HepG2 (cell line): ENCODE measurements around the gene ATP6V1G2. TPM values are rescaled to one million over a fixed set of nuclear protein-coding genes. Genes with fewer than 3 reads are reported as not detected.

Experiments
- ISL2 ChIP-seq: sonication (generic); formaldehyde crosslinking; IDR thresholded peaks from 2 replicates; pipeline ENCODE4 v1.5.0; 2020; ENCODE audit warnings: missing genetic modification reagents
- MEIS2 ChIP-seq: sonication (generic); formaldehyde crosslinking; IDR thresholded peaks from 2 replicates; pipeline ENCODE4 v1.9.0; 2021; ENCODE audit warnings: mild to moderate bottlenecking, missing genetic modification reagents
- NR2F6 ChIP-seq, 2 experiments: IDR thresholded peaks; 2 replicates each; pipeline ENCODE4 v1.6.1; 2016; ENCODE audit warnings: antibody characterized with exemption in 1 of 2, mild to moderate bottlenecking in 1 of 2
- PCBP1 ChIP-seq: fragments of 200-400 bp; formaldehyde crosslinking; IDR thresholded peaks from 2 replicates; pipeline ENCODE4 v1.6.1; 2017; ENCODE audit warnings: mild to moderate bottlenecking, low read depth, low read length, borderline replicate concordance
- POLR2G ChIP-seq: fragments of 200-400 bp; formaldehyde crosslinking; IDR thresholded peaks from 2 replicates; pipeline ENCODE4 v1.6.1; 2018; ENCODE audit warnings: mild to moderate bottlenecking, low read depth, low read length, moderate library complexity
- RELA ChIP-seq: sonication (generic); formaldehyde crosslinking; IDR thresholded peaks from 2 replicates; pipeline ENCODE4 v1.4.0; 2020; ENCODE audit warnings: missing genetic modification reagents
- RFX5 ChIP-seq: IDR thresholded peaks from 2 replicates; pipeline ENCODE4 v1.6.1; 2011; ENCODE audit warnings: low read depth, low read length, improper control_type of control experiment
- RXRA ChIP-seq: sonication (generic); formaldehyde crosslinking; IDR thresholded peaks from 2 replicates; pipeline ENCODE4 v1.5.1; 2020; ENCODE audit warnings: missing genetic modification reagents
- SIX1 ChIP-seq: sonication (generic); formaldehyde crosslinking; IDR thresholded peaks from 2 replicates; pipeline ENCODE4 v1.4.0; 2020; ENCODE audit warnings: missing genetic modification reagents, borderline replicate concordance
- SMAD9 ChIP-seq: sonication (generic); formaldehyde crosslinking; IDR thresholded peaks from 2 replicates; pipeline ENCODE4 v1.5.1; 2020; ENCODE audit warnings: mild to moderate bottlenecking, missing genetic modification reagents
- TBL1XR1 ChIP-seq: fragments of 150-350 bp; IDR thresholded peaks from 2 replicates; pipeline ENCODE4 v1.6.1; 2014; ENCODE audit warnings: borderline replicate concordance, low read length; ENCODE audit not compliant: partially characterized antibody
- U2AF2 ChIP-seq: fragments of 200-400 bp; formaldehyde crosslinking; IDR thresholded peaks from 2 replicates; pipeline ENCODE4 v1.6.1; 2017; ENCODE audit warnings: low read depth, mild to moderate bottlenecking, low read length
- ZBTB21 ChIP-seq: sonication (generic); formaldehyde crosslinking; IDR thresholded peaks from 2 replicates; pipeline ENCODE4 v1.4.0; 2020; ENCODE audit warnings: missing genetic modification reagents
- ZNF12 ChIP-seq: sonication (generic); formaldehyde crosslinking; IDR thresholded peaks from 2 replicates; pipeline ENCODE4 v1.5.0; 2020; ENCODE audit warnings: missing genetic modification reagents
- ZNF205 ChIP-seq: IDR thresholded peaks from 2 replicates; pipeline ENCODE4 v1.6.1; 2018; ENCODE audit warnings: missing biosample characterization, missing genetic modification reagents
- ZNF44 ChIP-seq: sonication (generic); formaldehyde crosslinking; IDR thresholded peaks from 2 replicates; pipeline ENCODE4 v1.5.1; 2020; ENCODE audit warnings: mild to moderate bottlenecking, missing genetic modification reagents
- ZNF652 ChIP-seq: IDR thresholded peaks from 2 replicates; pipeline ENCODE4 v1.6.1; 2016; ENCODE audit warnings: low read depth, borderline replicate concordance
- ZNF747 ChIP-seq: sonication (generic); formaldehyde crosslinking; IDR thresholded peaks from 2 replicates; pipeline ENCODE4 v1.8.1; 2023; ENCODE audit warnings: missing genetic modification reagents, mild to moderate bottlenecking, borderline replicate concordance
- polyA plus RNA-seq, 8 experiments: library from polyadenylated mRNA; depleted of rRNA in 3 of 8; stranded (reverse) in 7 of 8; unstranded in 1 of 8; fragments of >200 nt; fragmentation: Illumina TruSeq in 4 of 8; extraction: Trizol in 4 of 8; gene quantifications; 2 replicates each; pipeline versions ENCODE4 v1.2.1 to v1.2.3, GENCODE V29; 2011 to 2016; ENCODE audit warnings: low read depth in 4 of 8, missing spikeins in 1 of 8, mixed read lengths in 1 of 8; ENCODE audit not compliant: insufficient read depth in 1 of 8
- total RNA-seq, 5 experiments: library from RNA; depleted of rRNA; stranded (reverse); fragments of >200 nt; fragmentation: Illumina TruSeq; extraction: Trizol; gene quantifications; 2 replicates each; pipeline ENCODE4 v1.2.3, GENCODE V29; 2016; ENCODE audit warnings: low read depth in 1 of 5
- TF ChIP-seq, protein P1 (sequence below): sonication (generic); formaldehyde crosslinking; IDR thresholded peaks from 2 replicates; pipeline ENCODE4 v1.4.0; 2020; ENCODE audit warnings: missing genetic modification reagents, borderline replicate concordance
- TF ChIP-seq, protein P2 (sequence below): sonication (generic); formaldehyde crosslinking; IDR thresholded peaks from 2 replicates; pipeline ENCODE4 v1.4.0; 2020; ENCODE audit warnings: mild to moderate bottlenecking, missing genetic modification reagents
- TF ChIP-seq, protein P3 (sequence below): sonication (generic); formaldehyde crosslinking; IDR thresholded peaks from 2 replicates; pipeline ENCODE4 v1.4.0; 2020; ENCODE audit warnings: mild to moderate bottlenecking, missing genetic modification reagents
- TF ChIP-seq, protein P4 (sequence below), 2 experiments: sonication (generic) in 1 of 2; formaldehyde crosslinking in 1 of 2; IDR thresholded peaks; 2 replicates each; pipeline versions ENCODE4 v1.4.0 to v1.6.1; 2018 to 2020; ENCODE audit warnings: missing genetic modification reagents in 2 of 2, borderline replicate concordance in 1 of 2, low read depth in 1 of 2, mild to moderate bottlenecking in 1 of 2, missing biosample characterization in 1 of 2

The ATP6V1G2 gene
- total and polyA plus RNA-seq, 2 of the 13 experiments (the other 11 are each of a cell fraction or from before 2014, with no cell fraction given) = 0.27 to 0.83 TPM

DNA sequence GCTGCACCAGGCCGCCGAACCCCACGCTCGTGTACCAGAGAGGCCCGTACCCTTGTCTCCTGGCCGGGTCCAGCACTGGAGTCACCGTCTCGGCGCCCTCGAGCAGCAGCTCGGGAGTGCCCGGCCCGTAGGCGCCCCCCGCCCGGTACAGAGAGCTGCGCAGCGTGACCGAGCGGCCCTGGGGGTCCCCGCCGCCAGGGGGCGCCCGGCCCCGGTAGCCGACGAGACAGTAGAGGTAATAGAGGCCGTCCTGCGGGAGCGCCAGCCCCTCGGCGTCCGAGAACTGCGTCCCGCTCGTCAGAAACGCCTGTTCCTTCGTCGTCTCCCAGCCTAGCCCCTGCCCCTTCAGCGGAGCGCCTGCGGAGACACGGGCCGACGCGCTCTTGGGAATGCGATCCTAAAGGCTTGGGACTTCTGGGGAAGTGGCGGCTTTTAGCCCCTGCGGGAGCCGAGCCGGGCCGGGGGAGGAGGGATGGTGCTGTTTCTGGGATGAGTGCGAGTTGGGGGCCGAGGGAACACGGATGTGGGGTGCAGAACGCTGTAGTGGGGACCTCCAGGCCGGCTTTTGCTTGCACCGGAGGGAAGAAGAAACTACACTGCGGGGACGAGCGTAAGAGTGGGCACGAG is 34.5 kb upstream of the ATP6V1G2 start (continued):
- TF ChIP-seq, protein P1, sequence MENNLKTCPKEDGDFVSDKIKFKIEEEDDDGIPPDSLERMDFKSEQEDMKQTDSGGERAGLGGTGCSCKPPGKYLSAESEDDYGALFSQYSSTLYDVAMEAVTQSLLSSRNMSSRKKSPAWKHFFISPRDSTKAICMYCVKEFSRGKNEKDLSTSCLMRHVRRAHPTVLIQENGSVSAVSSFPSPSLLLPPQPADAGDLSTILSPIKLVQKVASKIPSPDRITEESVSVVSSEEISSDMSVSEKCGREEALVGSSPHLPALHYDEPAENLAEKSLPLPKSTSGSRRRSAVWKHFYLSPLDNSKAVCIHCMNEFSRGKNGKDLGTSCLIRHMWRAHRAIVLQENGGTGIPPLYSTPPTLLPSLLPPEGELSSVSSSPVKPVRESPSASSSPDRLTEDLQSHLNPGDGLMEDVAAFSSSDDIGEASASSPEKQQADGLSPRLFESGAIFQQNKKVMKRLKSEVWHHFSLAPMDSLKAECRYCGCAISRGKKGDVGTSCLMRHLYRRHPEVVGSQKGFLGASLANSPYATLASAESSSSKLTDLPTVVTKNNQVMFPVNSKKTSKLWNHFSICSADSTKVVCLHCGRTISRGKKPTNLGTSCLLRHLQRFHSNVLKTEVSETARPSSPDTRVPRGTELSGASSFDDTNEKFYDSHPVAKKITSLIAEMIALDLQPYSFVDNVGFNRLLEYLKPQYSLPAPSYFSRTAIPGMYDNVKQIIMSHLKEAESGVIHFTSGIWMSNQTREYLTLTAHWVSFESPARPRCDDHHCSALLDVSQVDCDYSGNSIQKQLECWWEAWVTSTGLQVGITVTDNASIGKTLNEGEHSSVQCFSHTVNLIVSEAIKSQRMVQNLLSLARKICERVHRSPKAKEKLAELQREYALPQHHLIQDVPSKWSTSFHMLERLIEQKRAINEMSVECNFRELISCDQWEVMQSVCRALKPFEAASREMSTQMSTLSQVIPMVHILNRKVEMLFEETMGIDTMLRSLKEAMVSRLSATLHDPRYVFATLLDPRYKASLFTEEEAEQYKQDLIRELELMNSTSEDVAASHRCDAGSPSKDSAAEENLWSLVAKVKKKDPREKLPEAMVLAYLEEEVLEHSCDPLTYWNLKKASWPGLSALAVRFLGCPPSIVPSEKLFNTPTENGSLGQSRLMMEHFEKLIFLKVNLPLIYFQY = no peak
- TF ChIP-seq, protein P2, sequence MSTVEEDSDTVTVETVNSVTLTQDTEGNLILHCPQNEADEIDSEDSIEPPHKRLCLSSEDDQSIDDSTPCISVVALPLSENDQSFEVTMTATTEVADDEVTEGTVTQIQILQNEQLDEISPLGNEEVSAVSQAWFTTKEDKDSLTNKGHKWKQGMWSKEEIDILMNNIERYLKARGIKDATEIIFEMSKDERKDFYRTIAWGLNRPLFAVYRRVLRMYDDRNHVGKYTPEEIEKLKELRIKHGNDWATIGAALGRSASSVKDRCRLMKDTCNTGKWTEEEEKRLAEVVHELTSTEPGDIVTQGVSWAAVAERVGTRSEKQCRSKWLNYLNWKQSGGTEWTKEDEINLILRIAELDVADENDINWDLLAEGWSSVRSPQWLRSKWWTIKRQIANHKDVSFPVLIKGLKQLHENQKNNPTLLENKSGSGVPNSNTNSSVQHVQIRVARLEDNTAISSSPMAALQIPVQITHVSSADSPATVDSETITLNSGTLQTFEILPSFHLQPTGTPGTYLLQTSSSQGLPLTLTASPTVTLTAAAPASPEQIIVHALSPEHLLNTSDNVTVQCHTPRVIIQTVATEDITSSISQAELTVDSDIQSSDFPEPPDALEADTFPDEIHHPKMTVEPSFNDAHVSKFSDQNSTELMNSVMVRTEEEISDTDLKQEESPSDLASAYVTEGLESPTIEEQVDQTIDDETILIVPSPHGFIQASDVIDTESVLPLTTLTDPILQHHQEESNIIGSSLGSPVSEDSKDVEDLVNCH (CRISPR knock-in tag) = no peak
- TF ChIP-seq POLR2G (peak; percentile 36; the same call in 1 of the 2 replicates), ZNF652 (CRISPR knock-in tag) (no peak), RXRA (CRISPR knock-in tag) (peak; percentile 47; the same call in 1 of the 2 replicates), ZNF44 (CRISPR knock-in tag) (no peak), ISL2 (CRISPR knock-in tag) (no peak), ZNF12 (CRISPR knock-in tag) (no peak), NR2F6 (IDR thresholded peaks at IDR 0.05) (peak; percentile 9; the same call in 1 of the 2 replicates), NR2F6 (CRISPR knock-in tag; IDR thresholded peaks at IDR 0.05) (0 out of 2 replicates have a peak, but pooled peaks have one; percentile 9), RFX5 (no peak), ZNF205 (peak; percentile 94; the same call in 1 of the 2 replicates), U2AF2 (no peak), ZNF747 (CRISPR knock-in tag) (0 out of 2 replicates have a peak, but pooled peaks have one; percentile 24), PCBP1 (0 out of 2 replicates have a peak, but pooled peaks have one; percentile 30), ZBTB21 (CRISPR knock-in tag) (no peak), TBL1XR1 (no peak), SIX1 (CRISPR knock-in tag) (no peak), MEIS2 (CRISPR knock-in tag) (peak; percentile 66; the same call in 1 of the 2 replicates), RELA (CRISPR knock-in tag) (no peak), SMAD9 (no peak; the same call in 1 of the 2 replicates)
- TF ChIP-seq, protein P3, sequence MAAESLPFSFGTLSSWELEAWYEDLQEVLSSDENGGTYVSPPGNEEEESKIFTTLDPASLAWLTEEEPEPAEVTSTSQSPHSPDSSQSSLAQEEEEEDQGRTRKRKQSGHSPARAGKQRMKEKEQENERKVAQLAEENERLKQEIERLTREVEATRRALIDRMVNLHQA (CRISPR knock-in tag) = no peak
- TF ChIP-seq, protein P4, sequence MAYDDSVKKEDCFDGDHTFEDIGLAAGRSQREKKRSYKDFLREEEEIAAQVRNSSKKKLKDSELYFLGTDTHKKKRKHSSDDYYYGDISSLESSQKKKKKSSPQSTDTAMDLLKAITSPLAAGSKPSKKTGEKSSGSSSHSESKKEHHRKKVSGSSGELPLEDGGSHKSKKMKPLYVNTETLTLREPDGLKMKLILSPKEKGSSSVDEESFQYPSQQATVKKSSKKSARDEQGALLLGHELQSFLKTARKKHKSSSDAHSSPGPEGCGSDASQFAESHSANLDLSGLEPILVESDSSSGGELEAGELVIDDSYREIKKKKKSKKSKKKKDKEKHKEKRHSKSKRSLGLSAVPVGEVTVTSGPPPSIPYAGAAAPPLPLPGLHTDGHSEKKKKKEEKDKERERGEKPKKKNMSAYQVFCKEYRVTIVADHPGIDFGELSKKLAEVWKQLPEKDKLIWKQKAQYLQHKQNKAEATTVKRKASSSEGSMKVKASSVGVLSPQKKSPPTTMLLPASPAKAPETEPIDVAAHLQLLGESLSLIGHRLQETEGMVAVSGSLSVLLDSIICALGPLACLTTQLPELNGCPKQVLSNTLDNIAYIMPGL (CRISPR knock-in tag; IDR thresholded peaks at IDR 0.05; ENCODE audit: borderline replicate concordance in 1 of 2, low read depth in 1 of 2) = peak; percentile 99 to 100
